ENCODE results near the gene PSMG3.

- TF ChIP-seq, protein P1, sequence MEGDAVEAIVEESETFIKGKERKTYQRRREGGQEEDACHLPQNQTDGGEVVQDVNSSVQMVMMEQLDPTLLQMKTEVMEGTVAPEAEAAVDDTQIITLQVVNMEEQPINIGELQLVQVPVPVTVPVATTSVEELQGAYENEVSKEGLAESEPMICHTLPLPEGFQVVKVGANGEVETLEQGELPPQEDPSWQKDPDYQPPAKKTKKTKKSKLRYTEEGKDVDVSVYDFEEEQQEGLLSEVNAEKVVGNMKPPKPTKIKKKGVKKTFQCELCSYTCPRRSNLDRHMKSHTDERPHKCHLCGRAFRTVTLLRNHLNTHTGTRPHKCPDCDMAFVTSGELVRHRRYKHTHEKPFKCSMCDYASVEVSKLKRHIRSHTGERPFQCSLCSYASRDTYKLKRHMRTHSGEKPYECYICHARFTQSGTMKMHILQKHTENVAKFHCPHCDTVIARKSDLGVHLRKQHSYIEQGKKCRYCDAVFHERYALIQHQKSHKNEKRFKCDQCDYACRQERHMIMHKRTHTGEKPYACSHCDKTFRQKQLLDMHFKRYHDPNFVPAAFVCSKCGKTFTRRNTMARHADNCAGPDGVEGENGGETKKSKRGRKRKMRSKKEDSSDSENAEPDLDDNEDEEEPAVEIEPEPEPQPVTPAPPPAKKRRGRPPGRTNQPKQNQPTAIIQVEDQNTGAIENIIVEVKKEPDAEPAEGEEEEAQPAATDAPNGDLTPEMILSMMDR (IDR thresholded peaks at IDR 0.05) = no peak
- TF ChIP-seq EZH2phosphoT487 (IDR thresholded peaks at IDR 0.05) (no peak), EZH2 (IDR thresholded peaks at IDR 0.05) (no peak)
These were observed 29.3 kb upstream of the PSMG3 start for GRCh38 chr7:1598961-1599639.

Measured in neural progenitor cell (in vitro differentiated cells).